Measurements from ENCODE around the gene TNK1.

The TNK1 gene

DNA sequence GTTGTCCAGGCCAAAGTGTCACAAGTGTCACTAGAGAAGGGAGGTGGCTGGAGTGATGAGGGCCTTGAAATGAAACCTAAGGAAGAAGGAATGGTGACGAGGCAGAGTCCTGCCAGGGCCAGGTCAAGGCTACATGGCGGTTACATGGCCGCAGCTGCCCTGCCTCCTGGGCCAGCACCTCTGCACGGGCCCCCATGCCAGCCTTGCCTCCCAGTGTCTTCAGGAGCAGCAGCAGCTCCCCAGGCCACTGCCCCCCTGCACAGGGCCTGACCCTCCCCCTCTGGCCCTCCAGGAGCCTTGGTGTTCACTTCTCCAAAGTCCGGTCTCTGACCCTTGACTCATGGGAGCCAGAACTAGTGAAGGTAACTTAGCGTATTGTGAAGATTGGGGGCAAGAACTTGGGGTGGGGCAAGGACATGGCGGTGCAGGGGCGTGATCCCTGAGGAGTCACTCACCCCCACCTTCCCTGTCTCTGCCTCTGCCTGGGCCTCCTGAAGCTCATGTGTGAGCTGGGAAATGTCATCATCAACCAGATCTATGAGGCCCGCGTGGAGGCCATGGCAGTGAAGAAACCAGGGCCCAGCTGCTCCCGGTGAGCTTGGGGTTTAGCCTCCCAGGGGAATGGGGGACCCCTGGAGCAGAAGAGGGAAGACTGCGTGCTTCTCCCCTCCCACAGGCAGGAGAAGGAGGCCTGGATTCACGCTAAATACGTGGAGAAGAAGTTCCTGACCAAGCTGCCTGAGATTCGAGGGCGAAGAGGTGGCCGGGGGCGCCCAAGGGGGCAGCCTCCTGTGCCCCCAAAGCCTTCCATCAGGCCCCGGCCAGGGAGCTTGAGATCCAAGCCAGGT lies 33.0 kb upstream of the TNK1 start:
- H3K36me3 ChIP-seq (ENCODE audit: insufficient read depth, low read length), result no peaks in the 10 kb centered on the region
- no peak overlapping the region for H3K4me3 ChIP-seq (ENCODE audit: low read length)
- H3K27me3 ChIP-seq (ENCODE audit: insufficient read depth, low read length), result peaks cover 2% of the 10 kb centered on the region
- H3K9me3 ChIP-seq (ENCODE audit: low read length), result no peaks in the 10 kb centered on the region
- H2AFZ ChIP-seq (ENCODE audit: low read depth, low read length), result no peak overlapping the region
- H3K4me1 ChIP-seq (ENCODE audit: insufficient read depth, low read length), result peaks cover 26% of the 10 kb centered on the region

DNA sequence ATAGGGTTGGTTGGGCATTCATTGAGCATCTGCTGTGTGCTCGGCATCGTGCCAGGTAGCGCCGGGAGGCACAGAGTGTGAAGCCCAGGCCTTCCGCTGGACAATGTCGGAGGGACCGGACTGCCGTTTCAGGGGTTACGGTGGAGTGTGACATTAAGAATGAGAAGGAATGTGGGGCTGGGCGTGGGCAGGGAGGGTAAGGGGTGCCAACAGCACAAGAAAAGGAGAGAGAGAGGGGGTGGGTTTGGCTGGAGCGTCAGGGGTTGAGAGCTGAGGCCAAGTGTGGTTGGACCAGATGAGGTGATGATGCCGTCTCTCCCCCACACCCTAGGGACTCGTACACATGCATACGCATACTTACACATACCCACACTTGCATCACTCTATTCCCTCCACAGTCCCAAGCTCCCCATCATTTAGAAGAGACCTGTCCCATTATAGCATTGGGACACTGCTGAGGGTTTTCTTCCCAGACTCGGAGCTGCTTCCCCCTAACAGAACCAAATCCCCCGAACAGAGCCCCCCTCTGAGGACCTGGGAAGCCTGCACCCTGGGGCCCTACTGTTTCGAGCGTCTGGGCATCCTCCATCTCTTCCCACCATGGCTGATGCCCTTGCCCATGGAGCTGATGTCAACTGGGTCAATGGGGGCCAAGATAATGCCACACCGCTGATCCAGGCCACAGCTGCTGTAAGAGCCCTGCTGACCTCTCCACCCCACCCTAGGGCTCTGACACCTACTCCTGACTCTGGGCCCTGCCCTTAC lies 32.2 kb upstream of the TNK1 start:
- H3K9me3 ChIP-seq (ENCODE audit: low read length), result no peaks in the 10 kb centered on the region
- no peaks in the 10 kb centered on the region for H3K36me3 ChIP-seq (ENCODE audit: insufficient read depth, low read length)
- peaks cover under 1% of the 10 kb centered on the region for H3K27me3 ChIP-seq (ENCODE audit: insufficient read depth, low read length)
- H2AFZ ChIP-seq (ENCODE audit: low read depth, low read length), result no peak overlapping the region
- H3K4me1 ChIP-seq (ENCODE audit: insufficient read depth, low read length), result peaks cover 35% of the 10 kb centered on the region
- no peak overlapping the region for H3K4me3 ChIP-seq (ENCODE audit: low read length)

DNA sequence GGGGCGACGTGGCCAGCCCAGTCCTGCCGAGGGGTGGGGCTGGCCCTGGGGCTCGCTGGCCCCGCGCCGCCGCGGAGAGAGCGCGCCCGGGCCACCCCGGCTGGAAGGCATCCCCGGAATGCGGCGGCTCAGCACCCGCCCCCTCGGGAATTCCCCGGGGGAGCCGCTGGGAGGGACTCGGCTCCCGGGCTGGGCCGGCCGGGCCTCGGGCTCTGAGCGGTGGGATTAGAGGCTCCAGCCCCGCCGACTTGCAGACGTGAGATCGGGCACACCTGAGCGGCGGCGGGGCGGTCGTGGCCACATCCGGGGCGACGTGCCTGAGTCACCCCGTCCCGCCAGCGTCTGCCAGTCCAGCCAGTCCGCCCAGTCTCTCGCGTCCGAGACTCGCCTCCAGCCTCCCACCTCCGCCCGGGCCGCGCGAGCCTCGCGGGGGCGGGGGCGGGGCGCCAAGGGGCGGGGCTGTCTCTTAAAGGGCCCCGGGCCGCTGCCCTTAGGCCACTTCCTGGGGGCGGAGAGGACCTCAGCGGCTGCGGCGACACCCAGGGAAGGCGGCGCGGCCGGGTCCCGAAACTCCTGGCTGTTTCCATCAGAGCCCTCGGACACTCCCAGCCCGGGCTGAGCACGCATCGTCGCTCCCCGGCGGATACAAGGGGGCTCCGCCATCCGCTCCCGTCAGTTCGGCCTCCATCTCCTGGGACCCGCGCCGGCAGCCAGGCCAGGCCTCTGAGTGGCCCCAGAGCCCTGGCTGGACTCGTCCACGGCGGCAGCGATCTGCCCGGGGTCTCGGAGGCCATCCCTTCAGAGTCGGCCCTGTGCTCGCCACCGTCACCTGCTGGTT lies 29.0 kb upstream of the TNK1 start, which contains the start of gene KCTD11:
Gene KCTD11 (plus strand): TSS at position 498 of the 838 bp plus-strand sequence.
- Histone ChIP-seq H3K4me1 (ENCODE audit: insufficient read depth, low read length) (peaks cover 62% of the 10 kb centered on the region), H3K36me3 (ENCODE audit: insufficient read depth, low read length) (no peaks in the 10 kb centered on the region), H3K4me3 (ENCODE audit: low read length) (peak within 1 kb of the TSS; percentile 68), H2AFZ (ENCODE audit: low read depth, low read length) (peak within 1 kb of the TSS; percentile 9), H3K27me3 (ENCODE audit: insufficient read depth, low read length) (no peaks in the 10 kb centered on the region), H3K9me3 (ENCODE audit: low read length) (no peaks in the 10 kb centered on the region)

DNA sequence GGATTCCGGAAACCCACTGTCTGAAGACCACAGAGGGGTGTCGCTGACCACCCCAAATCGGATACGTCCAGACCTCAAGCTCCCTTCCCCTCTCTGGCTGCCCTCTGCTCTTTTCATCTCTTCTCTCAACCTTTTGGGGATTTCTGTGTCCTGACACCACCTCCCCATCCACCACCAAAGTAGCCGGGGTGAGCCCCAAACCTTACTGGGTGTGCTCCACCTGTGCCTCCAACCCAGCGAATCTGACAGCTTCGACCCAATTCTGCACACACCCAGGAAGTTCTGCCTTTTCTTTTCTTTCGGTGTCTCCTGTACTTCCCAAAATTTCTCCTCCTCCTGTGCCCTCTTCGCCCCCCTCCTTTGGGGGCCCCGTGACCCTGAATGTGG lies 28.4 kb upstream of the TNK1 start:
- H3K36me3 ChIP-seq (ENCODE audit: insufficient read depth, low read length), result no peaks in the 10 kb centered on the region
- H2AFZ ChIP-seq (ENCODE audit: low read depth, low read length), result peak overlapping the region; percentile 9
- H3K9me3 ChIP-seq (ENCODE audit: low read length), result no peaks in the 10 kb centered on the region
- H3K4me1 ChIP-seq (ENCODE audit: insufficient read depth, low read length), result peaks cover 62% of the 10 kb centered on the region
- peak overlapping the region; percentile 68 for H3K4me3 ChIP-seq (ENCODE audit: low read length)
- H3K27me3 ChIP-seq (ENCODE audit: insufficient read depth, low read length), result no peaks in the 10 kb centered on the region

DNA sequence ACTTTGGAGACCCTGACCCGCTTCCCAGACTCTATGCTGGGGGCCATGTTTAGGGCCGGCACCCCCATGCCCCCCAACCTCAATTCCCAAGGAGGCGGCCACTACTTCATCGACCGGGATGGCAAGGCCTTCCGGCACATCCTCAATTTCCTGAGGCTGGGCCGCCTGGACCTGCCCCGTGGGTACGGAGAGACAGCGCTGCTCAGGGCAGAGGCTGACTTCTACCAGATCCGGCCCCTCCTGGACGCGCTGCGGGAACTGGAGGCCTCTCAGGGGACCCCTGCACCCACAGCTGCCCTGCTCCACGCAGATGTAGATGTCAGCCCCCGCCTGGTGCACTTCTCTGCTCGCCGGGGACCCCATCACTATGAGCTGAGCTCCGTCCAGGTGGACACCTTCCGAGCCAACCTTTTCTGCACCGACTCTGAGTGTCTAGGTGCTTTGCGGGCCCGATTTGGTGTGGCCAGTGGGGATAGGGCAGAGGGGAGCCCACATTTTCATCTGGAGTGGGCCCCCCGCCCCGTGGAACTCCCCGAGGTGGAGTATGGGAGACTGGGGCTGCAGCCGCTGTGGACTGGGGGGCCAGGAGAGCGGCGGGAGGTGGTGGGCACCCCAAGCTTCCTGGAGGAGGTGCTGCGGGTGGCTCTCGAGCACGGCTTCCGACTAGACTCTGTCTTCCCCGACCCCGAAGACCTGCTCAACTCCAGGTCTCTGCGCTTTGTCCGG lies 27.8 kb upstream of the TNK1 start:
- Histone ChIP-seq H3K36me3 (ENCODE audit: insufficient read depth, low read length) (no peaks in the 10 kb centered on the region), H3K4me3 (ENCODE audit: low read length) (peak overlapping the region; percentile 68), H2AFZ (ENCODE audit: low read depth, low read length) (no peak overlapping the region), H3K4me1 (ENCODE audit: insufficient read depth, low read length) (peaks cover 62% of the 10 kb centered on the region), H3K27me3 (ENCODE audit: insufficient read depth, low read length) (no peaks in the 10 kb centered on the region), H3K9me3 (ENCODE audit: low read length) (no peaks in the 10 kb centered on the region)

DNA sequence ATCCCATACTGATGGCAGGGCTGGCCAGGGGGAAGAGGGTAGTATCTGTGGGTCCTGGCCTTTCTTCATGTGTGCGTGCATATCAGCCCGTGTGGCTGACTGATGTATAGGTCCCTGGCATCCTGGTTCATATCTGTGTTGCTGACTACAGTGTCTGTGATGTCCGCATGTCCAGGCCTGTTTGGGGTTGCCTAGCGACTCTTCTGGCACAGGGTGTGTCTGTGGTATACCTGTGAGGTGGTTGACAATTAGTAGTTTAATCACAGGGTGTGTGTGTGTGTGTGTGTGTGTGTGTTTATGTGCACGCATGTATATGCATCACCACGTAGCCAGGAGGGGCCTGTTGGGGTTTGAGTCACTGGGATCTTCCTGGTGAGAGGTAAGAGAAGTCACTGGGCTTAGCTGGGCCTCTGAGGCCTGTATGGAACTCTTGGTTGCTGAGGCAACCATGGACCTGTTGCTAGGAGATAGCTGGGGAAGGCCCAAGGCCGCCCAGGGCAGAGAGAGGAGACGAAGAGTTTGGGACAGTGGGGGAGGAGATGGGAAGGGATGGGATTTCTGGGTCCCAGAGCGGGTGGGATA lies 26.5 kb upstream of the TNK1 start:
- Histone ChIP-seq H3K4me1 (ENCODE audit: insufficient read depth, low read length) (peaks cover 57% of the 10 kb centered on the region), H3K36me3 (ENCODE audit: insufficient read depth, low read length) (no peaks in the 10 kb centered on the region), H3K4me3 (ENCODE audit: low read length) (peak overlapping the region; percentile 0), H2AFZ (ENCODE audit: low read depth, low read length) (no peak overlapping the region), H3K27me3 (ENCODE audit: insufficient read depth, low read length) (no peaks in the 10 kb centered on the region), H3K9me3 (ENCODE audit: low read length) (no peaks in the 10 kb centered on the region)

DNA sequence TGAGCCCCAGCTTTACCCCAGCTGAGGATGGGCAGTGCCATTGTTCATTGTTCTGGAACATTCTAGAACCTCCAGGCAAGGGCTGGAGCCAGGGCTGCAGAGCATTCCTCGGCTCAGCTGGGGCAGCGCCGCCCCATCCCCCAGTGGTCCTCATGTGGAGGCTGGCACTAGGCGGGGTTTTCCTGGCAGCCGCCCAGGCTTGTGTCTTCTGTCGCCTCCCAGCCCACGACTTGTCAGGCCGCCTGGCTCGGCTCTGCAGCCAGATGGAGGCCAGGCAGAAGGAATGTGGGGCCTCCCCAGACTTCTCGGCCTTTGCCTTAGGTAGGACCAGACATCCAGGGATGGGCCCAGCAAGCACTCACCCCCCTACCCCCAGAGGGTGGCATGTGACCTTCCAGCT lies 25.8 kb upstream of the TNK1 start, which contains the start of gene TMEM95:
Gene TMEM95 (plus strand): TSS at position 104 of the 400 bp plus-strand sequence. CDS start 49 bp downstream, at position 153.
- Histone ChIP-seq H3K36me3 (ENCODE audit: insufficient read depth, low read length) (no peaks in the 10 kb centered on the region), H3K9me3 (ENCODE audit: low read length) (no peaks in the 10 kb centered on the region), H2AFZ (ENCODE audit: low read depth, low read length) (no peak within 1 kb of the TSS), H3K4me1 (ENCODE audit: insufficient read depth, low read length) (peaks cover 50% of the 10 kb centered on the region), H3K4me3 (ENCODE audit: low read length) (peak within 1 kb of the TSS; percentile 0), H3K27me3 (ENCODE audit: insufficient read depth, low read length) (no peaks in the 10 kb centered on the region)

DNA sequence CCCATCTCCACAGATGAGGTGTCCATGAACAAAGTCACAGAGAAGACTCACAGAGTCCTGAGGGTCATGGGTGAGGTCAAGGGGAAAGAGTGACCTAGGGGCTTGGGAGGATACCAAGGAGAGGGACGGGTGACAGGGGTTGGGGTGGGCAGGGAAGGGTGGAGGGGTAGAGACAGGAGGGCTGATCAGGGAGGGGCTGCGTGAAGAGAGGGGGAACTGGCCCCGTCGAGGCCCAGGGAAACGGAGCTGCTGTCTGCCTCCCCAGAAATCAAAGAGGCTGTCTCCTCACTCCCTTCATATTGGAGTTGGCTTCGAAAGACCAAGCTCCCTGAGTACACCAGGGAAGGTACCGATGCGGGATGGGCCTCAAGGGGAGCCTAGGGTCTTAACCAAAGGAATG lies 25.3 kb upstream of the TNK1 start:
- Histone ChIP-seq H3K9me3 (ENCODE audit: low read length) (no peaks in the 10 kb centered on the region), H3K36me3 (ENCODE audit: insufficient read depth, low read length) (no peaks in the 10 kb centered on the region), H3K27me3 (ENCODE audit: insufficient read depth, low read length) (no peaks in the 10 kb centered on the region), H2AFZ (ENCODE audit: low read depth, low read length) (no peak overlapping the region), H3K4me1 (ENCODE audit: insufficient read depth, low read length) (peaks cover 47% of the 10 kb centered on the region), H3K4me3 (ENCODE audit: low read length) (no peak overlapping the region)

DNA sequence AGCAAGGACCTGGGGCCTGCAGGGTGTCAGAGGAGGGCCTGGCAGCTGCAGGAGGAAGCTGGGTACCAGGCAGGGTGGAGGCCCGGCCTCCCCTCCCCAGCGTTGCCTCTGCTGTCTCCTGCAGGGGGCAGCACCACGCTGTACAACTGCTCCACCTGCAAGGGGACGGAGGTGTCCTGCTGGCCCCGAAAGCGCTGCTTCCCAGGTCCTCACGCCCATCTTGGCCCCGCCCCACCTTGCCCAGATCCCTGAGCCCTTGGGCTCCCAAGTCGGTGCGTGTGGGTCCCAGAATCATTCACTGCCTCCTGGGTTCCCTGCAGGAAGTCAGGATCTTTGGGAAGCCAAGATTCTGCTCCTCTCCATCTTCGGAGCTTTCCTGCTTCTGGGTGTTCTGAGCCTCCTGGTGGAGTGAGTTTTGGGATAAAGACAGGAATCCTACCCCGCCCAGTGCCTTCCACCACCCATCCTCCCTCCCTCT lies 24.8 kb upstream of the TNK1 start:
- Histone ChIP-seq H3K4me3 (ENCODE audit: low read length) (no peak overlapping the region), H2AFZ (ENCODE audit: low read depth, low read length) (no peak overlapping the region), H3K9me3 (ENCODE audit: low read length) (no peaks in the 10 kb centered on the region), H3K4me1 (ENCODE audit: insufficient read depth, low read length) (peaks cover 43% of the 10 kb centered on the region), H3K27me3 (ENCODE audit: insufficient read depth, low read length) (no peaks in the 10 kb centered on the region), H3K36me3 (ENCODE audit: insufficient read depth, low read length) (no peaks in the 10 kb centered on the region)

DNA sequence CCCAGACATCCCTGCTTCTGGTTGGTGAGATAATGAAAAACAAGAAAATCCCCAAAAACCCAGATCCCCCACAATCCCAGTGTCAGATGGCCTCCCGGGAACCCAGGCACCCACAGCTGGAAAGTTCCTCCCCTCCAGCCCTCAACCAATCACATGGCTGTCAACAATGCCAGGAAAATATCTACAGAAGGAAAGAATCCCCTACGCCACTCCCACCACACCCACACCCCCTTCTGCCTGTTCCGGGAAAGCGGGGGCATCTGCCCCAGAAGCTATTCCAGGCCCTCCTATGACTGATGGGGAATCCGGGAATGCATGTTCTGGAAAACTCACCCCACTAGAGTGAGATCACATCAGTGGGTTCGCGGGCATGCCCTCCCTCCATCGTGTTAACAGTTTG lies 24.1 kb upstream of the TNK1 start:
- no peaks in the 10 kb centered on the region for H3K27me3 ChIP-seq (ENCODE audit: insufficient read depth, low read length)

DNA sequence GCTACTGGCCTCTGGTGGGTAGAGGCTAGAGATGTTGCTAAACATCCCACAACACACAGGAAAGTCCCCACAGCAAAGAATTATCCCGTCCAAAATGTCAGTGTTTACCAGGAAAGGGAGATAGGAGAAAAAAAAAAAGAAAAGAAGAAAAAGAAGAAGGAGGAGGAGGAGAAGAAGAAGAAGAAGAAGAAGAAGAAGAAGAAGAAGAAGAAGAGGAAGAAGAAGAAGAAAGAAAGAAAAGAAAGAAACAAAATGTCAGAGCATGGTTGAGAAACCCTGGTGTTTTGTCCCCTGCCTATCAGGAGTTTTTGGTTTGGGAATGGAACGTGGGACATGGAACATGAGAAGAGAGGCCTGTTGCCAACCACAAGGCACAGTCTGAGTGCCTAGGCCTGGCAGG lies 23.5 kb upstream of the TNK1 start:
- Histone ChIP-seq H3K36me3 (ENCODE audit: insufficient read depth, low read length) (no peaks in the 10 kb centered on the region), H3K9me3 (ENCODE audit: low read length) (no peaks in the 10 kb centered on the region), H3K27me3 (ENCODE audit: insufficient read depth, low read length) (no peaks in the 10 kb centered on the region), H2AFZ (ENCODE audit: low read depth, low read length) (no peak overlapping the region), H3K4me3 (ENCODE audit: low read length) (no peak overlapping the region), H3K4me1 (ENCODE audit: insufficient read depth, low read length) (peaks cover 40% of the 10 kb centered on the region)

More for the DNA sequence above, 24.1 kb upstream of the TNK1 start:
- Histone ChIP-seq H3K4me1 (ENCODE audit: insufficient read depth, low read length) (peaks cover 40% of the 10 kb centered on the region), H3K9me3 (ENCODE audit: low read length) (no peaks in the 10 kb centered on the region), H3K4me3 (ENCODE audit: low read length) (no peak overlapping the region), H2AFZ (ENCODE audit: low read depth, low read length) (no peak overlapping the region), H3K36me3 (ENCODE audit: insufficient read depth, low read length) (no peaks in the 10 kb centered on the region)

DNA sequence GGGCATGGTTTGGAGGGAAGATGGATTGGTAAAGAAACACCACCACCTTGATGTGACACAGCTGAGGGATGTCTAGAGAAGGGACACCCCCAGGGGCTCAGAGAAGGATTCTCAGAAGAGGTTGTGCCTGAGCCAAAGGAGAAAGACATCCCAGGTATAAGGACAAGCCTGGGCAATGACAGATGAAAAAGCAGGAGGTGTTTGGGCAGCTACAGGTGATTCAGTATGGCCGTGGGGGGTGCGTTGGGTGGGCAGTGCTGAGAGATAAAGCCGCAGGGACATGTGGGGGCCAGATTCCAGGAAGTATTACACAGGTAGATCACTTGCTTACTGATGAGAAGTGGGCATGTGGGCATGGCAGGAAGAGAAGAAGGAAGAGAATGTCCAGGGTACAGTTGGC lies 19.0 kb upstream of the TNK1 start:
- H3K27me3 ChIP-seq (ENCODE audit: insufficient read depth, low read length), result no peaks in the 10 kb centered on the region
- no peak overlapping the region for H2AFZ ChIP-seq (ENCODE audit: low read depth, low read length)
- no peaks in the 10 kb centered on the region for H3K9me3 ChIP-seq (ENCODE audit: low read length)
- no peak overlapping the region for H3K4me3 ChIP-seq (ENCODE audit: low read length)
- no peaks in the 10 kb centered on the region for H3K4me1 ChIP-seq (ENCODE audit: insufficient read depth, low read length)
- no peaks in the 10 kb centered on the region for H3K36me3 ChIP-seq (ENCODE audit: insufficient read depth, low read length)

Data from neuron (in vitro differentiated cells).